Activated CD8-positive, alpha-beta memory T cell treated with anti-CD3 and anti-CD28 coated beads, Interleukin-2, amount 50 U/mL, for 24 hours (primary cell): ENCODE results near the gene SERPINB11.
"Not testable (repeated sequence)": the region's sequence is repeated elsewhere in the genome, so short reads cannot be mapped to it uniquely, and the experiment has no call there.

ENCODE experiments used
- DNase-seq: peaks from one replicate; pipeline ENCODE4 v3.0.0-alpha.2; 2020; ENCODE audit errors: extremely low read depth

SERPINB11 gene, protein sequence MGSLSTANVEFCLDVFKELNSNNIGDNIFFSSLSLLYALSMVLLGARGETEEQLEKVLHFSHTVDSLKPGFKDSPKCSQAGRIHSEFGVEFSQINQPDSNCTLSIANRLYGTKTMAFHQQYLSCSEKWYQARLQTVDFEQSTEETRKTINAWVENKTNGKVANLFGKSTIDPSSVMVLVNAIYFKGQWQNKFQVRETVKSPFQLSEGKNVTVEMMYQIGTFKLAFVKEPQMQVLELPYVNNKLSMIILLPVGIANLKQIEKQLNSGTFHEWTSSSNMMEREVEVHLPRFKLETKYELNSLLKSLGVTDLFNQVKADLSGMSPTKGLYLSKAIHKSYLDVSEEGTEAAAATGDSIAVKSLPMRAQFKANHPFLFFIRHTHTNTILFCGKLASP

DNA sequence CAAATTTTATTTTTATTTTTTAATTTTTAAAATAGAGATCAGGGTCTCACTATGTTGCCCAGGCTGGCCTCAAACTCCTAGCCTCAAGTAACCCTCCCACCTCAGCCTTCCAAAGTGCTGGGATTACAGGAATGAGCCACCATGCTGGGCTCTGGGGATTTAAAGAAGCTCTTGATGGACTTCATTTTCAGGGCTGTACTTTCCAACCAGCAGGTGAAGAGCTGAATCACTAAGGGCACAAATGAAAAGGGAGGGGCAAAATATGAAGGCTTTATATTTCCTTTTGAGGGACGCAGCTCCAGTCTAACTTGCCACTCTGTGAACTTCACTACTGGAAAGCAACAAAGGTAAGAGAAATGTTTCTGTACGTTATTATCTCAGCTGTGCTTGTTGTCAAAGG, at the start of gene SERPINB11:
Gene SERPINB11 (plus strand): TSS at position 301 of the 400 bp plus-strand sequence. CDS start 7,234 bp downstream, outside the sequence.
- no peak for DNase-seq

DNA sequence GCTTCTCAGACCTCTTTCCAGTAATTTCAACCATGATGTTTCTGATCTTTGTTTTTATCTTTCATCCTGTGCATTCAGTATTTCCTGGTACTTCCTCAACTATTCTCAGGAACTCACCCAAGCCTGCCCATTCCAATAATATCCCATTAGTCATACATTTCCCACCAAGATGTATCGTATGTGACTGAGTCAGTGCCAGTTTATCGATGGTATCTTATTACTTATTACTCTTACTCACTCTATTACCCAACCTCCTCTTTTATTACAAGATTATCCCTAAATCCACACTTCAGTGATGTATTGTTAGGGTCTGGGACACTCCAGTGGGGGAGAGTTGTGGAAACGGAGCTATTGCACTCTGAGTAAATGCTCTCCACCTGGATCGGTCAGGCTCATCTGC, 43.8 kb upstream of the SERPINB11 start:
- not testable (repeated sequence) for DNase-seq

DNA sequence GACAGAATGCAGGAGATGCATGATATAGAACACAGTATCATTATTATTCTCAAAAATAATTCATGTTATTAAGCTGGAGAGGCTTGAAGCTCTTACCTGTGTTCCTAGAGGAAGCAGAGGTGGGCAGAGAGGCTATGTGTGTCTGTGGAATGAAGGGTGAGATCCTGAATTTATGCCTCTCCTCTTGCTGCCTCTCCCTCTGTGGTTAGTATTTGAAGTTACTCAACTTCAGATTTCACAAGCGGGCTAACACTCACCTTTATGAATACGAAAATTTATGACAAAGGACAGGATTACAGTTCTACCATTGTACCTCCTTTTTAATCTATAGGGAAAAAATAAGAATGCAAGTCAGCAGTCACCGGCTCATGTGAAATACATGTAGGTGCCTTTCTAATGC, 41.0 kb upstream of the SERPINB11 start, which contains the start of gene SERPINB3:
Gene SERPINB3 (minus strand): TSS at position 144 of the 400 bp plus-strand sequence. CDS start 677 bp downstream, outside the sequence.
- DNase-seq, result not testable (repeated sequence)

DNA sequence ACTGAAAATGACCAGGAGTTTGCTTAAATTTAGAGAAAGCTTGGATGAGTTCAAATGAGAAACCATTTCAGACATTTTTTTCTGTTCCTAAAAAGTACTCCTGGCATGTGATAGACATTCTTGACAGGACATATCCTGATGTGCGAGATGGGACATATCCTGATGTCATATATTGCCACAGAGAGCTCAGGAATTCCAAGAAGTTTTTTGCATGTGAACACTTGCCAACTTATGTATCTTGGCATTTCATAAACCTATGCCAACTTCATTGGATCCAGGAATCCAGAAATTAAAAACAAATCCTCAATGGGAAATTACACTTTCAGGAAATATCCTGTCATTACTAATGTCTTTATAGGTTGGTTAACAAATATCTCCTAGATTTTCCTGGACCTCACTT, 38.2 kb upstream of the SERPINB11 start:
- DNase-seq, result no peak

DNA sequence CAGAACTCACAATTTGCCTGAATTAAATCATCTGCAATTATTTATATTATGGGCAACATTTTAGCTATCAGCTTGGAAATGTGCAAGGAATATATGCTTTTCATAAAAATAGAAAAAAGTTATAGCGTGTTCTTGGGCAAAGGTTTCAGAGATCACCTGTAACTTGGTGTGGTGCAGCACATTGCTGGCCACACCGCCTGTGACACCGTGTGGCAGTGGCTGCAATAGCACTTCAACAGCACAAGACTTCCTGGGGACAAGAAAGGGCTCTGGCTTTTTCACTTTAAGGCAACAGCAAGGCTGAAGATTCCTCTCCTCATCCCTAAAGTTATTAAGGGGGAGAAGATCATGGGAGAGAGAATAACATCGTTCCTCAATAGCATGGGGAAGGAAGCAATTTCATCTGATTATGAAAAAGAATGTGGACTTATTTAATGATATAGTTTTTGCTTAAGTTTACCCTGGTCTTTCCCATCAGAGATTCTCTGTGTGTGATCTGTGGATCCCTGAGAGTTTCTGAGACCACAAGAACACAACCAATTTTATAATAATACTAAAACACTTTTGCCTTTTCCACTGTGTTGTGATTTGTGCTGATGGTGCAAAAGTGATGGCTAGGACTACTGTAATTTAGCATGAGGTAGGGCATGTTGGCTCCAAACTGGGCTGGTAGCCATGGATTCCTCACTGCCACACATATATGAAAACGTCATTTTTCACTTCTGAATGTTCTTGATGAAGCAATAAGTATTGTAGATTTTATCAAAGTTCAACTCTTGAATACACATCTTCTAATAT, 26.0 kb upstream of the SERPINB11 start:
- no peak for DNase-seq

DNA sequence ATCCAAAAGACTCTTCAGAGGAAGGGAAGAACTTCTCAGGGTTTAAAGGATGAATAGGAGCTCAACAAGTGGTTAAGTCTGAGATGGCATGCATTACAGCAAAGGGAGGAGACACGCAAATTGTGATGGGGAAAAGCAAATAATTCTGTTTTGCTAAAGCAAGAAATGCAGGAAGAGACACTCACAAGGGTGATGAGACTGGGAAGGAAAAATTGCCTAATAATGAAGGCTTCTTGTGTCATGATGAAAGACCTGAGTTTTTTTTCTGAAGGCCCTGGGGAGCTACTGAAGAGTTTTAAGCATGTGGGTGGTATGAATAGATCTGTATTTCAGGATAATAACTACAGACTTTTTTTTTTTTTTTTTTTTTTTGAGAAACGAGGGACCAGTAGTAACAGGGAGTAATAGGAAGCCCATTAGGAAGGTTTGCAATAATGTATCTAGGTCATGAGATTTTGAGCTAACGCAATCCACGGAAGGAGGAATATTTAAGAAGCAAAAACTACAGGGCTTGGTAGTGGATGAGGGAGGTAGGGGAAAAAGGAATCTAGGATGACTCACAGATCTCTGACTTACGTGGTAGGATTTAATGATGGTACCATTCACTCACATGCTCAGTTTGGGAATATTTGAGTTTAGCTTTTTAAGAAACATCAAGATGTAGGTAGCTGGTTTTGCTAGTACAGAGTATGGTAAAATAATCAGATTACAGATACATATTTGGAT, 25.1 kb upstream of the SERPINB11 start:
- no peak for DNase-seq

DNA sequence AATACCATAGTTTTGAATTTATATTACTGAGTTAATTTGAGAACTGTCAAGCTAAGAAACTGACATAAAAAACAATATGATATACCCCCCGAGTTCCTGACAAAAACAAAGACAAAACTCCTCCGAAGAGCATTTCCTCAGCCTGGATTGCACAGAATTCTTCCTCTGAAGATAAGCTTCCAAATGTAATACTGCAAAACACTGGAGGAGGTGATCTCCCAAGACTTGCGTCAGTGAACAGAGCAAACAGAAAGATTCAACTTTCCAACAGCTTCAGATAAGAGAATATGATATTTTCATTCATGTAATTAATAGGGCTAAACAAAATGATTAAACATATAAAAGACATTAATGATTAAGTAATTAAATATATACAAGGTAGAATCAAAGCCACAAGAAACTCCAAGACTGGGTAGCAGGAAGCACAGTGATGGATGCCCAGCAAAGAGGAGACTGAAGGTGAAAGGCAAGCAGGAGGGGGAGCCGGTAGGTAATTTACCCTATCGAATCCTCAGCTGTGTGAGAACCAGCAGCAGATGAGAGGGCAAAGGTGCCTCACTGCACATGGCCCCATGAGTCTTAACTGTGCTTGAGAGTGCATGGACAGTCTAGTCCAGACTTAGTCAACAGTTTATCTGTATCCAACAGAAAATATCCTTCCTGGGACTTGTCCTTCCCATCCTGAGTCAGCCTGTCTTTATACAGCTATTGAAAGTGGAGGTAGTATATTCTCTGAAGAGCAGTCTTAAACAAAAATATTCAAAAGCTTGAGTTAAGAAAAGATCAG, 22.7 kb upstream of the SERPINB11 start:
- no peak for DNase-seq

DNA sequence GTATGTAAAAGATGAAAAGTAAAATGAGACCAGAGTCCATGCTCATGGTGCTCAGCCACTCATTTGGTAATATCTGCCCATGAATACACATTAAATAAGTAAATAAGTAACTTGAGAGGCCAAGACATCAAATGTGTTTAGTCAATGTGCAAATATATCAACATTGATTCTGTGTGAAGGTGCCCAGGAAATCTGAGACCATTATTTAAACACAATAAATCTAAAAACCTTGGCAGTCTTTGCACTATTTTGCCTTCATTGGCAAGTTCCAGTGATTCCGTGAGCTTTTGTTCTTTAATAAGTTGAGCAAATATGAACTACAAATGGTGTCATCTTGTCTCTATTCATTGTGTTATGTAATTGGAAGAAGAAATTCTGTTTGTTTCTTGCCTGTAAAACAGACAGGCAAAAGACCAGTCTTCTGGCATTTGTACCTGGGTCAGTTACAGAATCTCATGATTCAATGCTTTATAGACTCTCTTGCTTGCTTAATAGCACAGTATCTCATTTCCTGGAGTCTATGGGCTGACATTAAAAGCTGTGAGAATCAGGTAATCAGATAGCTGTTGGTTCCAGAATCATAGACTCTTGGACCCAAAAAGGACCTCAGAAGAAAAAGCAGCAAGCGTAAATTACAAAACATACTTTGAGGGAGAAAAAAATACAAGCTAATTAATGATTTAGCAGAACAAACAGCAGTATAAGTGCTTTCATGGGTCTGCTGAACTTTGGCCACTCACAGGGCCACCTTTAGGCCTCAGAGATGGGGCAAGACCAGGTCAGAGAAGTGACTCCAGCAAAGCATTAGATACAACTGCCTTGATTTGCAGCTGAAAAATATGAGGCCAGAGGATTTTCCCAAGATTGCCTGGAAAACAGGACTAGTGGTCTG, 21.1 kb upstream of the SERPINB11 start:
- no peak for DNase-seq

DNA sequence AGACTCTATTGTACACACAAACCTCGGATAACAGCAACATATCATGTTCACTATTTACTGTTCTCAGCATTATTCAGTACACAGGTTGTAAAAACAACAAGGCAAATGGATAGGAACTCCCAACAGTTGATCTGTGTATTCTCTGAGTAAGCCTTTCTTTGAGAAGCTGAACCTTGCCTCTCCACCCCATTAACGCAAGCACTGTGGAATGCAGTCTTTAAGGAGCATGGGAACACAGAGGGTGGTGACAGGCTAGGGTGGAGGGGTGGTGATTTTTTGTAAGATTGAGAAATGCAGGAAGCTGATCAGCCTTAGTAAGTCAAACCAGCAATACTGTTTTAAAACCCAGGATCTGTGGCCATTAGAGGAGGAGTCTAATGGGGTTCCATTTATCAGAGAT, 19.6 kb upstream of the SERPINB11 start:
- no peak for DNase-seq

DNA sequence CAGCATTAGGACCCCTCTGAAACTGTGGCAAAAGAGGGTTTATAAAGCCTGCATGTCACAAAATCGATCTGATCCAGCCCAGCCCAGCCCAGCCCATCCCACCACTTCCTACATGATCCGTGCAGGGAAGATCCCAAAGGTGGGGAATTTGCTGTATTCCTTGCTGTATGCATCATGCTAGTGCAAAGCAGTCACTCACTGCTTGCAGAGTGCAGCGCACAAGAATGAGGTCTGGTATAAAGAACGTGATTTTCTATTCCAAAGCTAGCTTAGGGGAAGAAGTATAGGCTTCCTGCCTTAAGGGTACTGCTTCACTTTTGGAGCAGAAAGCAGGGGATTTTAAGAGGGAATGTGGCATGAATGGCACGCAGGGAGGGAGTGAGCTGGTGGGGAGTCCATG, 18.9 kb upstream of the SERPINB11 start:
- DNase-seq, result no peak

DNA sequence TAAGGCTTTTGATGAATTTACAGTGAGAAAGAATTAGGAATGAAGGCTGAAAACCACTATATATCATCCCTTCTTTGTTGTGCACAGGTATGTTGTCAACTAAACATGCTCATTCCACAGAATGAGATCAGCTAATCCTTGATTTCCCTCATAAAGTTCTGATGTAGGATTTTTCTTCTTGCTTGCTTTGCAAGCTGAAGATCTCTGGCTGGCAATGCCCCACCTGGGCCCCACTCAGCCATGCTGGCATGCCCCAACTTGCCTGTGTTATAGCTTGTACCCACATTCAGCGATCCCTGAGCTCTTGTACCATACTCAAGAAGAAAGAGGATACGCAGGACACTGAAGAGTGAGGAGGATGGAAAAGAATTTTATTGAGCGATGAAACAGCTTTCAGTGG, 18.0 kb upstream of the SERPINB11 start:
- no peak for DNase-seq

DNA sequence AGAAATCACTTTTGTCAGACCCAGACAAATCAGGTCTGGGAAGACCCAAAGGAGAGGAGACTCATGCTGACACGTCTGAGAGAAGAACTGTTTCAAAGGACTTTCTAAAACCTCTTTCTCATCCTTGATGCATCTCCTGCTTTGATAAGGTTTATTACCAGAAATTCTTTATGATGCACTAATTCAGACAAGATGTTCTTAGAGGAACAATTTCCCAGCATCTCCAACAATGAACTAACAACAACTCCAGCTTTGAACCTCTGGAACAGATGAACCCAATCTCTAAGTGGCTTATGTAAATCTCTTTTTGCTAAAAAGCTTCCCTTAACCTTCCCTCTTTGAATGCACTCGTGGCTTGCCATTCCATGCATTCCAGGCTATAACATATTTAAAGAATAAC, 15.9 kb upstream of the SERPINB11 start:
- no peak for DNase-seq

DNA sequence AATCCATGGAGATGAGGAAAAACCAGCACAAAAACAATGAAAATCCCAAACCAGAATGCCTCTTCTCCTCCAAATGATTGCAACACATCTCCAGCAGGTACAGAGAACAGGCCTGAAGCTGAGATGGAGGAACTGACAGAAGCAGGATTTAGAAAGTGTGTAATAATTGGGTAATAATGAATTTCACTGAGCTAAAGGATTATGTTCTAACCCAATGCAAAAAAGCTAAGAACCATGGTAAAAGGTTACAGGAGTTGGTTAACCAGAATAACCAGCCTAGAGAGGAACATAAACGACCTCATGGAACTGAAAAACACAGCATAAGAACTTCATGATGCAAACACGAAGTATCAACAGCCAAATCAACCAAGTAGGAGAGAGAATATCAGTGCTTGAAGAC, 13.7 kb upstream of the SERPINB11 start:
- no peak for DNase-seq

DNA sequence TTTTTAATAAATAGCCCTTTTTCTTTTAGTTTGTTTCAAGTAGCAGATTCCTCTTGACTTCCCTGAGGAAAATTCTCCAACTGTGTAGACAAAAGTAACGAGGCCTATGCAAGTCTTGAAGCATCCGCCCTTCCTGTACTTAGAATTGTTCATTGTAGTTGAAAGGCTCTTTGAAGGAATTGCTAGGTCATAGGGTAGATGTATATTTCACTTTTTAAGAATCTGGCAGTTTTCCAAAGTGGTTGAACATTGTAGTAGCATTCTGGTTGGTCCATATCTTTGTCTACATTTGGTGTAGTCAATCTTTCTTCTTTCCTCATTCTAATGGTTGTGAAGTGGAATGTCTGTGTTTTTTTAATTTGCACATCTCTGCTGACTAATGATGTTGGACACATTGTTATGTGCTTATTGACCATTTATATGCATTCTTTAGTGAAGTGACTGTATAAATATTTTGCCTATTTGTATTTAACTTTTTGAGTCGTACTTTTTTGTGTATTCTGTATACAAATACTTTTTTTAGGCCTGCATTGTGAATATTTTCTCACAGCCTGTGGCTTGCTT, 5.6 kb upstream of the SERPINB11 start:
- no peak for DNase-seq

DNA sequence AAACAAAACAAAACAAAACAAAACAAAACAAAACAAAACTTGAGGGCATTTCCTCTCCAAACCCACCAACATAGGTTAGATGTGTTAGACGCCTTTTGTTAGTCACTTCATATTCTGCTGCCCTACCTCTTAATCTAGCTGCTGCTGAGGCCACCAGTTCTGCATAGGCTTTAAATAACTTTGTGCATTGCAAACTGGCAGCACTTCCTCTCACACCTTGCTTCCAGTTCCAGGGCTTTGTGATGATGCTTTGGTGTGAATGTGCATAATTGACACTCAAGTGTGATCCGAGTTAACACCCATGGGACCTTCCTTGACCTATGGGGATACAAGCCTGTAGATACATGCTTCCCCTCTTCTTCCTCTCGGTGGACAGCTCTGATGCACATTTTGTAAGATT, 2.3 kb upstream of the SERPINB11 start:
- no peak for DNase-seq

DNA sequence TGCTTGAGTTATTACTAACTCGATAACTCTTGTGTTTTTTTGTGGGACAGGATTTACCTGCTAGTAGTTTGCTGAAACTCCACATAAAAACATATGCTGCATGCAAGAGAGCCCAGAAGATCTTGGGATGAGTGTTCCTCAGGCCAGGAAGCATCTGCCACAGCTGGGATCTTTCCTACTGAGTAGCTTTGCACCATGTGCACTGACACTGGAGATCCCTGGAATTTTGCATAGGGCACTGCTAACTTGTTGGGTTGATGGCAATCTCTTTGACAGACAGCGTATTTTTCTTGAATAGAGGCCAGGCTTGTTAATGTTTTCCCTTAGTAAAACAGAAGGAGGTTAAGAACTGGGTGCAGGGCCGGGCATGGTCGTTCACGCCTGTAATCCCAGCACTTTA, 808 bp upstream of the SERPINB11 start:
- DNase-seq, result no peak

DNA sequence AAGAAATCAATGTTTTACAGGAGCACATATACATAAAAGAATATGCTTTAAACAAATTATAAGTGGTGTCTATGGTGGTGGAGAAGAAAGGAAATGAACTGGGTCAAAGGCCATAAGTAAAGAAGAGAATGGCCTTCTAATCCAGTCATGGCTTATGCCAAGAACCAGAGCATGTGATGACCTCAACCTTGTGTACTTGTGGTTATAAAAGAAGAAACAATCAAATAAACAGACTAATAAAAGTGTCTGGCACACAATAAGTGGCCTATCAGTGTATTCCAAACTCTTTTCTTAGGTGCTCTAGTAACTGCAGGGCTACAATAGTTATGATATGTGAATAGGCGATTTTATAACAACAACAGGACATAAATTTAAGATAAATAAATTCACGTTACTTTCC, 2.6 kb downstream of the SERPINB11 start:
- DNase-seq, result no peak

DNA sequence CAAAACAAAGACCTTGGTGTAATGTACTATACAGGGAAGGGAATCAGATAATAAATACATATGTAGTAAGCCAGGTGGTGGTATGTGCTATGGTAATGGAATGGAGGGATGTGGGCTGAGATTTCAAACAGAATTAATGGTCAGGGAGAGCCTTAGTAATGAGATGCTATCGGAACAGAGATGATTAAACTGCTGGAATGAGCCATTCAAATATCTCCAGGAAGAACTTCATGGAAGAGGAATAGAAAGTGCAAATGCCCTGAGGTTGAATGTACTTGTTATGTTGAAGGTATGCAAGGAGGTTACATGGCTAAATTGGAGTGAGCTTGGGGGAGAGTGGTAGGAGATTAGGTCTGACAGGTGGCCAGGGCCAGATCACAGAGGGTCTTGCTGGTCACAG, 5.1 kb downstream of the SERPINB11 start:
- no peak for DNase-seq

DNA sequence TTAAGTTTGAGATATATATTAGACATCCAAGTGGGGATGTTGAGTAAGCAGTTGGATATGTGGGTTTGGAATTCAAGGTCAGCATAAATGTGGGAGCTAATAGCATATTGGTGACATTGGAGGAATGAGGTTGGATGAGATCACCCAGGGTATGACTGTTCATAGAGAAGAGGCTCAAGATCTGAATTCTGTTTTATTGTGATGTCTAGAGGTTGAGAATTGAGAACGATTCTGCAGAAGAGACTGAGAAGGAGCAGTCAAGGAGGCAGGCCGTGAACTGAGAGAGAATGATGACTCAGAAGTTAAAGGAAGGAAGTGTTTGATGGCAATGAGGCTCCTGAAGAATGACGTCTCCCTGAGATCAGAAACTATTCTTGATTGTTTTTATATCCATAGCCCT, 5.9 kb downstream of the SERPINB11 start:
- DNase-seq, result no peak
